Activated CD4-positive, alpha-beta memory T cell treated with anti-CD3 and anti-CD28 coated beads, Interleukin-2, amount 10 ng/mL, durations not matched to agents 7 days and 5 days (primary cell): ENCODE measurements around the gene DNM3. TPM values are rescaled to one million over a fixed set of nuclear protein-coding genes. Genes with fewer than 3 reads are reported as not detected.
"Not testable (repeated sequence)": the region's sequence is repeated elsewhere in the genome, so short reads cannot be mapped to it uniquely, and the experiment has no call there.

ENCODE experiments used
- CTCF ChIA-PET: fragments of 350-600 bp; sonication (Branson Sonifier 250); formaldehyde crosslinking; loops from one replicate; lab custom pipeline; 2021; ENCODE audit warnings: antibody characterized with exemption, inconsistent platforms; lab: Charles Lee
- POLR2A ChIA-PET: fragments of 350-600 bp; sonication (Branson Sonifier 250); formaldehyde crosslinking; loops from one replicate; lab custom pipeline; 2021; ENCODE audit warnings: antibody characterized with exemption; lab: Charles Lee
- DNase-seq: peaks from one replicate; pipeline ENCODE4 v3.0.0-alpha.2; 2020
- H3K27ac Mint-ChIP-seq: one replicate; pipeline ENCODE4 v1.8.0; 2021; ENCODE audit warnings: mild to moderate bottlenecking, mixed read lengths
- H3K27me3 Mint-ChIP-seq: one replicate; pipeline ENCODE4 v1.8.0; 2021; ENCODE audit warnings: mixed read lengths
- H3K36me3 Mint-ChIP-seq: one replicate; pipeline ENCODE4 v1.8.0; 2021; ENCODE audit warnings: low read depth, mixed read lengths
- H3K4me1 Mint-ChIP-seq: one replicate; pipeline ENCODE4 v1.8.0; 2021; ENCODE audit warnings: mixed read lengths
- H3K4me3 Mint-ChIP-seq: one replicate; pipeline ENCODE4 v1.8.0; 2021; ENCODE audit warnings: mild to moderate bottlenecking, mixed read lengths
- H3K9me3 Mint-ChIP-seq: one replicate; pipeline ENCODE4 v1.8.0; 2021; ENCODE audit warnings: mixed read lengths
- total RNA-seq, 2 experiments: library from RNA; stranded (reverse); gene quantifications; one replicate each; pipeline ENCODE4 v1.2.3, GENCODE V29; 2021

The DNM3 gene
- total RNA-seq, 2 experiments from 2014 or later, result 2.0 to 2.2 TPM

GRCh38 chr1:172041742-172042141 lies 200.4 kb downstream of the DNM3 start:
- Mint-ChIP-seq H3K4me1 (peaks cover 9% of the 10 kb centered on the region), H3K4me3 (no peak overlapping the region), H3K9me3 (peaks cover 4% of the 10 kb centered on the region), H3K27me3 (no peaks in the 10 kb centered on the region), H3K27ac (no peak overlapping the region), H3K36me3 (no peaks in the 10 kb centered on the region)
- no peak for DNase-seq
- ChIA-PET POLR2A (no interaction called here), CTCF (no interaction called here)

GRCh38 chr1:172043900-172044299 lies 202.6 kb downstream of the DNM3 start:
- no peak for DNase-seq
- POLR2A ChIA-PET, result no interaction called here
- Mint-ChIP-seq H3K4me3 (no peak overlapping the region), H3K27me3 (no peaks in the 10 kb centered on the region), H3K27ac (no peak overlapping the region), H3K36me3 (no peaks in the 10 kb centered on the region), H3K9me3 (peaks cover 2% of the 10 kb centered on the region), H3K4me1 (peaks cover 9% of the 10 kb centered on the region)
- CTCF ChIA-PET, result interaction anchor here (1.1 to 1.3 kb wide), 2 partner anchors 58 to 356 kb away, joined by 3 read pairs; no protein-coding TSS in a partner anchor

GRCh38 chr1:172051898-172052297 lies 210.6 kb downstream of the DNM3 start:
- H3K4me3 Mint-ChIP-seq, result no peak overlapping the region

GRCh38 chr1:172054172-172054571 lies 212.9 kb downstream of the DNM3 start:
- CTCF ChIA-PET, result no interaction called here
- Mint-ChIP-seq H3K36me3 (no peaks in the 10 kb centered on the region), H3K27ac (no peak overlapping the region), H3K27me3 (no peaks in the 10 kb centered on the region), H3K4me3 (no peak overlapping the region), H3K4me1 (no peaks in the 10 kb centered on the region), H3K9me3 (no peaks in the 10 kb centered on the region)
- DNase-seq, result no peak
- POLR2A ChIA-PET, result no interaction called here

More at GRCh38 chr1:172051898-172052297, 210.6 kb downstream of the DNM3 start:
- Mint-ChIP-seq H3K4me1 (no peaks in the 10 kb centered on the region), H3K27me3 (no peaks in the 10 kb centered on the region), H3K27ac (no peak overlapping the region), H3K36me3 (no peaks in the 10 kb centered on the region), H3K9me3 (no peaks in the 10 kb centered on the region)
- POLR2A ChIA-PET, result no interaction called here
- no peak for DNase-seq
- CTCF ChIA-PET, result no interaction called here

- H3K36me3 Mint-ChIP-seq, DNase-seq, POLR2A ChIA-PET, H3K27me3 Mint-ChIP-seq, H3K9me3 Mint-ChIP-seq, H3K4me1 Mint-ChIP-seq, CTCF ChIA-PET, H3K4me3 Mint-ChIP-seq, H3K27ac Mint-ChIP-seq: not testable (repeated sequence)
Observed at GRCh38 chr1:172055816-172056419, 214.6 kb downstream of the DNM3 start.

- Mint-ChIP-seq H3K27ac (no peak overlapping the region), H3K9me3 (no peaks in the 10 kb centered on the region), H3K36me3 (no peaks in the 10 kb centered on the region), H3K27me3 (no peaks in the 10 kb centered on the region), H3K4me1 (no peaks in the 10 kb centered on the region), H3K4me3 (no peak overlapping the region)
- POLR2A ChIA-PET, result no interaction called here
- no peak for DNase-seq
- CTCF ChIA-PET, result no interaction called here
Observed at GRCh38 chr1:172068334-172068733, 227.0 kb downstream of the DNM3 start.

GRCh38 chr1:172069051-172069450 lies 227.8 kb downstream of the DNM3 start:
- H3K36me3 Mint-ChIP-seq, result no peaks in the 10 kb centered on the region
- POLR2A ChIA-PET, result no interaction called here
- CTCF ChIA-PET, result no interaction called here

GRCh38 chr1:172069534-172069933 lies 228.2 kb downstream of the DNM3 start:
- Mint-ChIP-seq H3K9me3 (no peaks in the 10 kb centered on the region), H3K36me3 (no peaks in the 10 kb centered on the region), H3K27ac (no peak overlapping the region), H3K4me3 (no peak overlapping the region), H3K4me1 (no peaks in the 10 kb centered on the region), H3K27me3 (no peaks in the 10 kb centered on the region)
- ChIA-PET POLR2A (no interaction called here), CTCF (no interaction called here)
- DNase-seq, result no peak

More at GRCh38 chr1:172069051-172069450, 227.8 kb downstream of the DNM3 start:
- H3K4me1 Mint-ChIP-seq, result no peaks in the 10 kb centered on the region
- H3K27ac Mint-ChIP-seq, result no peak overlapping the region
- no peaks in the 10 kb centered on the region for H3K9me3 Mint-ChIP-seq
- H3K27me3 Mint-ChIP-seq, result no peaks in the 10 kb centered on the region
- H3K4me3 Mint-ChIP-seq, result no peak overlapping the region
- no peak for DNase-seq

GRCh38 chr1:172070055-172070454 lies 228.8 kb downstream of the DNM3 start:
- no peaks in the 10 kb centered on the region for H3K9me3 Mint-ChIP-seq
- no peaks in the 10 kb centered on the region for H3K36me3 Mint-ChIP-seq
- H3K27me3 Mint-ChIP-seq, result no peaks in the 10 kb centered on the region
- H3K27ac Mint-ChIP-seq, result no peak overlapping the region
- ChIA-PET POLR2A (no interaction called here), CTCF (no interaction called here)
- H3K4me1 Mint-ChIP-seq, result no peaks in the 10 kb centered on the region
- no peak overlapping the region for H3K4me3 Mint-ChIP-seq
- DNase-seq, result no peak

GRCh38 chr1:172071746-172072145 lies 230.4 kb downstream of the DNM3 start:
- H3K27ac Mint-ChIP-seq, result no peak overlapping the region
- no peak overlapping the region for H3K4me3 Mint-ChIP-seq
- H3K36me3 Mint-ChIP-seq, result no peaks in the 10 kb centered on the region
- POLR2A ChIA-PET, result no interaction called here
- no peaks in the 10 kb centered on the region for H3K4me1 Mint-ChIP-seq
- CTCF ChIA-PET, result no interaction called here
- H3K27me3 Mint-ChIP-seq, result no peaks in the 10 kb centered on the region
- H3K9me3 Mint-ChIP-seq, result no peaks in the 10 kb centered on the region
- DNase-seq, result no peak

- CTCF ChIA-PET, H3K27me3 Mint-ChIP-seq, H3K36me3 Mint-ChIP-seq, DNase-seq, POLR2A ChIA-PET, H3K9me3 Mint-ChIP-seq, H3K4me3 Mint-ChIP-seq, H3K4me1 Mint-ChIP-seq, H3K27ac Mint-ChIP-seq: not testable (repeated sequence)
Observed at GRCh38 chr1:172079859-172080258, 238.6 kb downstream of the DNM3 start.

- no peaks in the 10 kb centered on the region for H3K36me3 Mint-ChIP-seq
- no peak overlapping the region for H3K4me3 Mint-ChIP-seq
- no peaks in the 10 kb centered on the region for H3K4me1 Mint-ChIP-seq
- ChIA-PET POLR2A (no interaction called here), CTCF (no interaction called here)
- peaks cover 5% of the 10 kb centered on the region for H3K27me3 Mint-ChIP-seq
- H3K27ac Mint-ChIP-seq, result no peak overlapping the region
- DNase-seq, result no peak
- H3K9me3 Mint-ChIP-seq, result peaks cover 2% of the 10 kb centered on the region
Observed at GRCh38 chr1:172083191-172083590, 241.9 kb downstream of the DNM3 start.

- CTCF ChIA-PET, result no interaction called here
- Mint-ChIP-seq H3K4me3 (no peak overlapping the region), H3K36me3 (no peaks in the 10 kb centered on the region), H3K4me1 (no peaks in the 10 kb centered on the region), H3K27me3 (no peaks in the 10 kb centered on the region), H3K9me3 (no peaks in the 10 kb centered on the region), H3K27ac (no peak overlapping the region)
- DNase-seq, result no peak
- POLR2A ChIA-PET, result no interaction called here
Observed at GRCh38 chr1:172084876-172085275, 243.6 kb downstream of the DNM3 start.

GRCh38 chr1:172085317-172085716 lies 244.0 kb downstream of the DNM3 start:
- H3K36me3 Mint-ChIP-seq, result no peaks in the 10 kb centered on the region
- H3K4me3 Mint-ChIP-seq, result no peak overlapping the region
- DNase-seq, result no peak
- no peak overlapping the region for H3K27ac Mint-ChIP-seq
- no peaks in the 10 kb centered on the region for H3K27me3 Mint-ChIP-seq
- no peaks in the 10 kb centered on the region for H3K9me3 Mint-ChIP-seq
- CTCF ChIA-PET, result no interaction called here
- POLR2A ChIA-PET, result no interaction called here
- peaks cover 3% of the 10 kb centered on the region for H3K4me1 Mint-ChIP-seq
